K562 (cell line): ENCODE data around the gene IL15RA.

Experiments used
- CTCF ChIP-seq, 3 experiments: IDR thresholded peaks in 2 of 3; conservative IDR thresholded peaks in 1 of 3; 2 replicates each; pipeline ENCODE4 v1.5.1; 2011 to 2012; ENCODE audit warnings: low read length in 3 of 3, mild to moderate bottlenecking in 3 of 3, control low read depth in 2 of 3, improper control_type of control experiment in 1 of 3, inconsistent platforms in 1 of 3, low read depth in 1 of 3, mixed read lengths in 1 of 3, moderate library complexity in 1 of 3; ENCODE audit not compliant: insufficient read depth in 2 of 3
- ELK1 ChIP-seq: sonication (generic); formaldehyde crosslinking; IDR thresholded peaks from 2 replicates; pipeline ENCODE4 v1.8.1; 2022; ENCODE audit warnings: missing genetic modification reagents
- EZH2 ChIP-seq: IDR thresholded peaks from 2 replicates; pipeline ENCODE4 v1.6.1; 2012; ENCODE audit warnings: low read depth, mild to moderate bottlenecking, inconsistent platforms, low read length, borderline replicate concordance
- JUNB ChIP-seq: fragments of 450-650 bp; formaldehyde crosslinking; conservative IDR thresholded peaks from 2 replicates; pipeline ENCODE4 v1.4.0; 2020; ENCODE audit warnings: mild to moderate bottlenecking
- MAZ ChIP-seq, 2 experiments: fragments of 450-650 bp in 1 of 2; sonication (generic) in 1 of 2; formaldehyde crosslinking; IDR thresholded peaks in 1 of 2; conservative IDR thresholded peaks in 1 of 2; 2 replicates each; pipeline versions ENCODE4 v1.4.0 to v1.5.0; 2020; ENCODE audit warnings: mild to moderate bottlenecking in 1 of 2, missing genetic modification reagents in 1 of 2
- POLR2A ChIP-seq: fragments of 450-650 bp; conservative IDR thresholded peaks from 2 replicates; pipeline ENCODE4 v1.6.1; 2016
- SP1 ChIP-seq: sonication (generic); formaldehyde crosslinking; IDR thresholded peaks from 2 replicates; pipeline ENCODE4 v1.8.1; 2022; ENCODE audit warnings: mild to moderate bottlenecking, missing genetic modification reagents
- ZBTB26 ChIP-seq: fragments of 450-650 bp; formaldehyde crosslinking; IDR thresholded peaks from 2 replicates; pipeline ENCODE4 v1.4.0; 2022; ENCODE audit warnings: missing genetic modification characterization

GRCh38 chr10:5947471-5948207, 29.7 kb downstream of the IL15RA start:
- TF ChIP-seq POLR2A (no peak), ELK1 (CRISPR knock-in tag) (no peak), SP1 (CRISPR knock-in tag) (no peak), CTCF (IDR thresholded peaks at IDR 0.05 in 2 of 3, conservative IDR thresholded peaks at IDR 0.05 in 1 of 3; ENCODE audit: insufficient read depth in 2 of 3, low read depth in 1 of 3, low read length in 3 of 3) (no peak), JUNB (no peak), EZH2 (no peak), MAZ (CRISPR knock-in tag; conservative IDR thresholded peaks at IDR 0.05 in 1 of 2, IDR thresholded peaks at IDR 0.05 in 1 of 2) (no peak), ZBTB26 (CRISPR knock-in tag) (no peak)
